22Rv1 (cell line): ENCODE data around the gene ERMAP.

ENCODE experiments used
- CTCF ChIP-seq: fragments of 450-650 bp; IDR thresholded peaks from 2 replicates; pipeline ENCODE4 v1.5.1; 2017; ENCODE audit warnings: mild to moderate bottlenecking
- ZFX ChIP-seq: fragments of 450-650 bp; IDR thresholded peaks from 2 replicates; pipeline ENCODE4 v1.6.1; 2017; ENCODE audit warnings: antibody characterized with exemption, borderline replicate concordance

- no peak for TF ChIP-seq CTCF
- no peak for TF ChIP-seq ZFX
Measured at GRCh38 chr1:42817440-42817767, 482 bp downstream of the ERMAP start.
